ENCODE measurements around the gene MIPOL1.

- TF ChIP-seq EZH2 (IDR thresholded peaks at IDR 0.05; ENCODE audit: insufficient read depth, poor library complexity, severe bottlenecking): no peak
- no peak for TF ChIP-seq EZH2phosphoT487 (IDR thresholded peaks at IDR 0.05; ENCODE audit: insufficient read depth, low read depth)
These were observed 15.3 kb downstream of the MIPOL1 start for GRCh38 chr14:37213016-37213415.
